Vagina (tissue), 2 donors: ENCODE measurements around the gene TXNRD2. TPM values are rescaled to one million over a fixed set of nuclear protein-coding genes. Genes with fewer than 3 reads are reported as not detected.

Source experiments
- DNase-seq, 2 donors: peaks; one replicate each; pipeline ENCODE4 v3.0.0-alpha.2; 2017; ENCODE audit errors: extremely low spot score in 2 of 2
- H3K27ac ChIP-seq: fragments of 200-600 bp; sonication (generic); one replicate; pipeline ENCODE4 v1.5.1; 2019
- H3K27me3 ChIP-seq: fragments of 200-600 bp; sonication (generic); one replicate; pipeline ENCODE4 v1.5.1; 2019
- H3K36me3 ChIP-seq, 2 donors: fragments of 200-600 bp; sonication (generic); one replicate each; pipeline ENCODE4 v1.5.1; 2017 to 2019
- H3K4me1 ChIP-seq: fragments of 200-600 bp; sonication (generic); one replicate; pipeline ENCODE4 v1.5.1; 2019
- H3K4me3 ChIP-seq, 2 donors: fragments of 200-600 bp; sonication (generic); 1 replicate in 1 of 2; 2 replicates in 1 of 2; pipeline ENCODE4 v1.5.1; 2016 to 2019
- H3K9me3 ChIP-seq: fragments of 200-600 bp; sonication (generic); one replicate; pipeline ENCODE4 v1.5.1; 2019
- CTCF ChIP-seq, 3 experiments: fragments of 450-650 bp in 2 of 3; fragments of 200-600 bp in 1 of 3; sonication (generic) in 1 of 3; IDR thresholded peaks; one replicate each; pipeline ENCODE4 v1.5.1; 2017 to 2019; ENCODE audit warnings: antibody characterized with exemption in 3 of 3, mild to moderate bottlenecking in 2 of 3, moderate library complexity in 2 of 3
- POLR2A ChIP-seq, 2 donors: fragments of 450-650 bp; IDR thresholded peaks; one replicate each; pipeline ENCODE4 v1.6.1; 2017; ENCODE audit warnings: antibody characterized with exemption in 2 of 2, mild to moderate bottlenecking in 2 of 2, moderate library complexity in 2 of 2
- POLR2AphosphoS5 ChIP-seq, 2 donors: sonication (generic); formaldehyde crosslinking; IDR thresholded peaks; one replicate each; pipeline ENCODE4 v1.9.0; 2017; ENCODE audit warnings: antibody characterized with exemption in 2 of 2, mild to moderate bottlenecking in 2 of 2, low read depth in 1 of 2; ENCODE audit not compliant: insufficient read depth in 1 of 2
- intact Hi-C: fragments of 100-400 bp; cut with DNase I; formaldehyde crosslinking; loops from one replicate; pipeline ENCODE4 v1.15.1; 2023
- total RNA-seq: library from RNA; depleted of rRNA; stranded (reverse); fragments of >200 nt; gene quantifications from one replicate; pipeline ENCODE4 v1.2.3, GENCODE V29; 2016

The TXNRD2 gene
- total RNA-seq, 1 donor from 2014 or later = 13.5 TPM

DNA sequence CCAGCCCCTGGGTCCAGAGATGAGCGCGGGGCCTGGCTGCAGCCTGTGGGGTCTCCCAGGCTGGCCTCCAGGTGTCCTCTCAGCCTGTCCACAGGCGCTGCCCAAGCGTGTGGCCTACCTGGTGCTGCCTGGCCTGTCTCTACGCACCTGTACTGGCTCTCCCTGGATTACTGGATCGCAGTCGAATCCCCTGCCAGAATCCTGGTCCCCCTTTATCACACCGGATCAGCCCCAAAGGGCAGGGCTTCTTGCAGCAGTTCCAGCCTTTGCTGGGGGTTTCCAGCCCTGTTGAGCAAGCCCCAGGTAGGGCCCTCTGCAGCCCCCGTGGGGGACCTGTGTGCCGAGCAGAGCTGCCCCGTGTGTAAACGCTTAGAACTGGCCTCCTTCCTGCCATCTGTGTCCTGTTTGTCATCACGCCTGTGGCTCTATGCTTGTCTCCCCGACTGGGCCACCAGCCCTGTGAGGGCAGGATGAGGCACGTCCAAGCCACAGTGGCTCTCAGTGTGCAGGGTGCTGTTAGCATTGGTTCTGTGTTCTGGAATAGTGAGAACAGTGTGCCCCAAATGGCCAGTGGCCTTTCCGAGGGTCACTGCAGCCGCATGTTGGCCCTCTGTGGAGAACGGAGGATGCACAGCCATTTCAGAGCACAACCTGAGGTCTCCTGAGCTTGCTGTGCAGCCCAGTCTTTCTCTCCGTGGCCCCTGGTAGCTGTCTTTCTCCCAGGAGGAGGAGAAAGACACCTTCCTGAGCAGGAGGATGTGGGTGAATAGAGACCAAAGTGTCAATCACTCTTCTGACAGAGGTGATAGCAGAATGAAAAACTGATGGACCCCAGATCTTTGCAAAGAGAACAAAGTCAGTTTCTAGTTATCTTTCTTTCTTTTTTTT lies 13.9 kb upstream of the TXNRD2 start:
- TF ChIP-seq CTCF (IDR thresholded peaks at IDR 0.05) = no peak
- no peak for TF ChIP-seq POLR2AphosphoS5 (IDR thresholded peaks at IDR 0.05; ENCODE audit: insufficient read depth in 1 of 2, low read depth in 1 of 2)
- no peak for TF ChIP-seq POLR2A (IDR thresholded peaks at IDR 0.05)
- no peak overlapping the region for H3K27ac ChIP-seq
- H3K4me3 ChIP-seq = no peak overlapping the region
- H3K27me3 ChIP-seq = no peaks in the 10 kb centered on the region
- no peaks in the 10 kb centered on the region for H3K36me3 ChIP-seq
- H3K4me1 ChIP-seq = peaks cover 54% of the 10 kb centered on the region
- no peak for DNase-seq
- no peaks in the 10 kb centered on the region for H3K9me3 ChIP-seq
- intact Hi-C loops = no loop called here

DNA sequence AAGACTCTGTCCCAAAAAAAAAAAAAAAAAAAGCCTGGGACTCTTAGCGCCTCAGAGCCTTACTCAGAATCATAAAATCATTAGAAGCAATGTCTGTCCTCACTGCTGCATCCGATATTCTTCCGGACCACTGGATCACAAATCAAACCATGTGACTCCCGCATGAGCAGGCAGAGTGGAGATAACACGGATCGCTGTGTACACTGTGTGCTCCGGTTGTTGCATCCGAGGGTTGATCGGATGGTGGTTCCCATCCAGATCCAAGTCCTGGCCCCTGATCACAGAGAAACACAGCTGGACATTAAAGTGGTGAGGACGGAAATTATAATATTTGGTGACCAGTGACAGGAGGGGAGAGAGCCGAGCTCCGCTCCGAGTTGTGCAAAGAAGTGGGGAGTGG lies 9.7 kb upstream of the TXNRD2 start:
- no peaks in the 10 kb centered on the region for H3K9me3 ChIP-seq
- H3K4me3 ChIP-seq = no peak overlapping the region
- DNase-seq = no peak
- no peaks in the 10 kb centered on the region for H3K27me3 ChIP-seq
- intact Hi-C loops = no loop called here
- TF ChIP-seq CTCF (IDR thresholded peaks at IDR 0.05) (no peak), POLR2AphosphoS5 (IDR thresholded peaks at IDR 0.05; ENCODE audit: insufficient read depth in 1 of 2, low read depth in 1 of 2) (no peak), POLR2A (IDR thresholded peaks at IDR 0.05) (no peak)
- H3K27ac ChIP-seq = no peak overlapping the region
- H3K4me1 ChIP-seq = peaks cover 50% of the 10 kb centered on the region
- no peaks in the 10 kb centered on the region for H3K36me3 ChIP-seq

DNA sequence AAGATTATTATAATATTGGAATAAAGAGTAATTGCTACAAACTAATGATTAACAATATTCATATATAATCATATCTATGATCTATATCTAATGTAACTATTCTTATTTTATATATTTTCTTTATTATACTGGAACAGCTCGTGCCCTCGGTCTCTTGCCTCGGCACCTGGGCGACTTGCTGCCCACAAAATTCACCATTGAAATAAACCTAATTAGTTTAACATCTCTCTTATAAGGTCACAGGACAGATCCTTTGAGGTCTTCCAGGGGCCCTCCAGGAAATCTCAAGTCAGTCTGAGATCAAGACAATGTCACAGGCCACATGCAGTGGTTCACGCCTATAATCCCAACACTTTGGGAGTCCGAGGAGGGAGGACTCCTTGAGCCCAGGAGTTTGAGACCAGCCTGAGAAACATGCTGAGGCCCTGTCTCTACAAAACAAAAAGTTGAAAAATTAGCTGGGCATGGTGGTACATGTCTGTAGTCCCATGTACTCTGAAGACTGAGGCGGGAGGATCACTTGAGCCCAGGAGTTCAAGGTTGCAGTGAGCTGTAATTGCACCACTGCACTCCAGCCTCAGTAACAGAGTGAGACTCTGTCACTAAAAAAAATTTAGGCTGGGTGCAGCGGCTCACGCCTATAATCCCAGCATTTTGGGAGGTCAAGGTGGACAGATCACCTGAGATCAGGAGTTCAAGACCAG lies 6.6 kb upstream of the TXNRD2 start:
- intact Hi-C loops = no loop called here
- no peak overlapping the region for H3K4me3 ChIP-seq
- TF ChIP-seq CTCF (IDR thresholded peaks at IDR 0.05) (no peak), POLR2AphosphoS5 (IDR thresholded peaks at IDR 0.05; ENCODE audit: insufficient read depth in 1 of 2, low read depth in 1 of 2) (no peak), POLR2A (IDR thresholded peaks at IDR 0.05) (no peak)
- H3K36me3 ChIP-seq = no peaks in the 10 kb centered on the region
- H3K9me3 ChIP-seq = no peaks in the 10 kb centered on the region
- no peak overlapping the region for H3K27ac ChIP-seq
- DNase-seq = no peak
- no peaks in the 10 kb centered on the region for H3K27me3 ChIP-seq
- peaks cover 58% of the 10 kb centered on the region for H3K4me1 ChIP-seq

DNA sequence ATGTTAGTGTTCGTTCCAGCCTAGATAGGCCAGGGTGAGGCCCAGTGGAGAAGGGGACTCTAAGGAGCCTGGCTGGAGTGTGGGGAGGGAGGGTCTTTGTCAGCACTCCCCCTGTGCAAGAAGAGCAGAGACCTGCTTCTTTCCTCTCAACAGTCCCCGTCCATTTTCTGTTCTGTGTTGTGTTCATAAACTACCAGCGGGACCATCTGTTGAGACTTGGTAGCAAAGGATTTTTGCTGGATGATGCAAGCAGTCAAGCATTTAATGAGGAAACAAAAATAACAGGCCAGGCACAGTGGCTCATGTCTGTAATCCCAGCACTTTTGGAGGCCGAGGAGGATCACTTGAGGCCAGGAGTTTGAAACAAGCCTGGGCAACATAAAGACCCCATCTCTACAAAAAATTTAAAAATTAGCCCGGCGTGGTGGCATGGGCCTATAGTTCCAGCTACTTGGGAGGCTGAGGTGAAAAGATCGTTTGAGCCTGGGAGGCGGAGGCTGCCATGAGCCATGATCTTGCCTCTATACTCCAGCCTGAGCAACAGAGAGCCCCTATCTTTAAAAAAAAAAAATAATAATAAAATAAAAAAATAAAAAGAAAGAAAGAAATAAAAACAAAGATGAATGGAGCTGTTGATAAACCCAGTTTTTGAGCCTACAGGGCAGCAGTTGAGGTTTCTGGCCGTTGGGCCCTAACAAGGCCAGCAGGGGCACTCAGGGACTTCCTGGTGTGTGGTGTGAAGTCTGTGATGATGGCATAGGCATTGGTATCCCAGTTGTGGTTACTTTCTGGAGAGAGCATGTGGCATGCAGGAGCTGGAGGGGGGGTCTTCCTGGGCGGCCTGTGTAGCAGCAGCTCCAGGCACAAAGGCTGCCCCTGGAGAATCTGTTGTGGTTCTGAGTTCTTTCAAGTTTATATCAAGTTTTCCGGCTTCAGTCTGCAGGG lies 1.7 kb upstream of the TXNRD2 start:
- peaks cover 64% of the 10 kb centered on the region for H3K4me1 ChIP-seq
- DNase-seq = no peak
- no peaks in the 10 kb centered on the region for H3K27me3 ChIP-seq

More for the DNA sequence above, 1.7 kb upstream of the TXNRD2 start:
- peak overlapping the region; percentile 80 to 89 for H3K4me3 ChIP-seq
- no peaks in the 10 kb centered on the region for H3K36me3 ChIP-seq
- H3K27ac ChIP-seq = peak overlapping the region; percentile 97
- intact Hi-C loops = no loop called here
- H3K9me3 ChIP-seq = no peaks in the 10 kb centered on the region
- TF ChIP-seq POLR2A (IDR thresholded peaks at IDR 0.05) (peak in 1 of 2 donors; percentile 28), POLR2AphosphoS5 (IDR thresholded peaks at IDR 0.05; ENCODE audit: insufficient read depth in 1 of 2, low read depth in 1 of 2) (peak in 1 of 2 donors; percentile 66), CTCF (IDR thresholded peaks at IDR 0.05) (no peak)
